GM21825 (cell line): ENCODE measurements around the gene PTPRM.

Experiments used
- ATAC-seq: cut with Tn5 transposase; IDR thresholded peaks from one replicate; pipeline ENCODE4 v1.9.1; 2021; ENCODE audit warnings: mild to moderate bottlenecking, moderate library complexity; ENCODE audit not compliant: unreplicated experiment

The PTPRM gene

DNA sequence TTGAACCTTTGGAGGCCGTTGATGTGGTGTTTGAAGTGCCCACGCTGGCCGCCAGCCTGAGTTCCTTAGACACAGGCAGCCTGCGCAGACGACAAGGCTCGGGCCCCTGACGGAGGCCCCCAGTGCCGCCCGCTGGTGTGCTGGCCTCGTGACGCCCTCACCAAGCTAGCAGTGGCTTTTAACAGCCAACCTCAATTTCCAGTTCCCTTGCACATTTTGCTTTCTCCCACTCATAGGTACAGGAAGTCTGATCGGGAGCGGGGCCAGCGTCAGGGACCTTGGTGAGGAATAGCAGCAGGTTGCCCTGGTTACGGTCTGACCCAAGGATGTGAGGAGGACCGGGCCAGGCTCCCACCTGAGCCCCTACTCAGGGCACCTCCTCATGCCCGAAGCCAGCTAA lies 834.5 kb downstream of the PTPRM start:
- ATAC-seq, result no peak

DNA sequence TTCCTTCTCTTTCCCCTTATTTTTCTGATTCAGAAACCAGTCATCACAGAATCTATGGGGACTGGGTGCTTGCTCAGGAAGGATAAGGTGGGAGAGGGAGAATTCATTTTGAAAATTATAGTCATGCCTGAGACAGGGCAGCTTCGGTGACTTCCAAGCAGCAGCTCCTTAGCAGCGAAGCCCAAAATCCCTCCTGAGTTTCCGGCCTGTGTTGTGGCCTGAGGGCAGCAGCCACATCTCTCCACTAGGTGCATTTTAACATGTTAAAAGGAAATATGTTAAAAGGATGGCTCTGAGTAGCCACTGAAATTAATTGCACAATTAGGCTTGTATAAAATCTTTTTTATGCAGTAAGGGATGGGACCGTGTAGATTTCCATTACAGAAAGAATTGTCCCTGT lies 835.1 kb downstream of the PTPRM start:
- ATAC-seq, result no peak

DNA sequence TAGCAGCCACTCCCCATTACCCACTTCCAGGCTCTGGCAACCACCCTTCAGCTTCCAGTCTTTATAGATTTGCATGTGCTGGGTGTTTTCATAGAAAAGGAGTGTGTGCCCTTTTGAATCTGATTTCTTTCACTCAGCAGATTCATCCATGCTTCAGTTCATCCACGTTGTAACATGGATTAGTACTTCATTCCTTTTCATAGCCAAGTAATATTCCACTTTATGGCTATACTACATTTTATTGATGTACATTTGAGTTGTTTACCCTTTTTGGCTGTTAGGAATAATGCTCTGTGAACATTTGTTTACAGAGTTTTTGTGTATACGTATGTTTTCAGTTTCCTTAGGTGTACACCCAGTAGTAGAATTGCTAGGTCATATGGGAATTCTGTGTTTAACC lies 836.6 kb downstream of the PTPRM start:
- no peak for ATAC-seq

DNA sequence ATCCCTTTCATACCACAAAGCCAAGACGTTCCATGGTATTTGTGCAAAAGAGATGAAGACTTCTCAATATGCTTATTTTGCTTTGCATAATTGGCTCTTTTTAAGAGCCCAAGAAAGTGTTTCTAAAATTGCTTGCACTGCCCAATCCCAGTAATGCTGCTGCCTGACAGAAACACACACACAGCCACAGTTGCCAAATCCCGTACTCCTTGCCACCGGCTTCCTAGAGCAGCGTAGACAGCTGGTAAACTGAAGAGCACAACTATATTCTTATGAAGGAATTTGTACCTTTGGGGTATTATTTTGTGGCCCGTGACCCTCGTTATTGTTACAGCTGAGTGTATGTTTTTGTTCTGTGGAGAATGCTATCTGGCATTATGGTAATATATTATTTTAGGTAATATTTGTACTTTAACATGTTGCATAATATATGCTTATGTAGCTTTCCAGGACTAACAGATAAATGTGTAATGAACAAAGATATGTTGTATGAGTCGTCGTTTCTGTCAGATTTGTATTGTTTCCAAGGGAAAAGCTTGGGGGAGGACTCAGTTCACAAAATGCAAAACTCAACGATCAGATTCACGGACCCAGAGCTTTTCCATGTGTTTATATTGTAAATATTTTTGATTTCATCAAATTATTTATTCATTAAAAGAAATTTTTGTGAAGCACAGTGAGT lies 839.2 kb downstream of the PTPRM start:
- no peak for ATAC-seq

DNA sequence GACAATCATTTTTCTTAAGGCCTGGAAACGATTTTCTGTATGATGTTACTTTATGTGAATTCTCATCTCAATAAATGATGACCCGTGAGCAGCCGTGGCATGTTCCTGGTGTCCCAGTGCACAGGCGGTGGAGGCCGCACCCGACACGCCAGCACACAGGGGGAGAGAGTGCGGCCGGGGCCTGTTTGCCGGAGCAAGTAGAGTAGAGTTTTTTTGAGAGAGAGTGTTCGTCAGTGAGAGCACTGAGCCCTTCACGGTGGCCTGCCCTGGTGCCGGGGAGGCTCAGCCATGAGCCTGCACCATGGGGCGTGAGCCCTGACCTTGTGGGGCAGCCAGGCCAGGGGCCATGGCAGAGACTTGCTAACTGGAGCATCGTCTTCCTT lies 839.7 kb downstream of the PTPRM start:
- no peak for ATAC-seq

DNA sequence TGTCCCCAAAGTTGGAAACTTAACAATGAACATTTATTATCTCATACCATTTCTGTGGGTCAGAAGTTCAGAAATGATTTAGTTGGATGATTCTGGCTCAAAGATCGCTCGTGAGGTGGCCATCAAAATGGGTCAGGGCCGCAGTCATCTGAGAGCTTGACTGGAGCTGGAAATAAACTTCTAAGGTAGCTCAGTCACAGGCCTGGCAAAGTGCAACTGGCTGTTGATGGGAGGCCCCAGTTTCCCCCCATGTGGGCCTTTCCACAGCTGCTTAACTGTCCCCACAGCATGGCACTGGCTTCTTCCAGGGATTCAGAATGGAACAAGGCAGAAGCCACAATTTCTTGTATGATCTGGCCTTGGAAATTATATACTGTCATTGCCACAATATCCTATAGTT lies 842.0 kb downstream of the PTPRM start:
- ATAC-seq, result no peak

DNA sequence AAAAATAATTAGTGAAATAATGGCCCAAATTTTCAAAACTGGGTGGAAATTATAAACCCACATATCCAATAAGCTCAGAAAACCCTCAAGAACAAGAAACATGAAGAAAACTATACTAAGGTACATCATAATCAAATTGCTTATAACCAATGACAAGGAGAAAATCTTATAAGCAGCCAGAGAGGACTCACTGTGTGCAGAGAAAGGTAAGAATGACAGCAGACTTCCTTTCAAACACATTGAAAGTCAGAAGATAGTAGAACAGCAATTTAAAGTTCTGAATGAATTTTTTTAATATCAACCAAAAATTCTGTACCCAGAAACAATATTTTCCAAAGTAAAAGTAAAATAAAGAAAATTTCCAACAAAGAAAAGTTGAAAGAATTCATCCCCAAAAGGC lies 844.4 kb downstream of the PTPRM start:
- no peak for ATAC-seq

DNA sequence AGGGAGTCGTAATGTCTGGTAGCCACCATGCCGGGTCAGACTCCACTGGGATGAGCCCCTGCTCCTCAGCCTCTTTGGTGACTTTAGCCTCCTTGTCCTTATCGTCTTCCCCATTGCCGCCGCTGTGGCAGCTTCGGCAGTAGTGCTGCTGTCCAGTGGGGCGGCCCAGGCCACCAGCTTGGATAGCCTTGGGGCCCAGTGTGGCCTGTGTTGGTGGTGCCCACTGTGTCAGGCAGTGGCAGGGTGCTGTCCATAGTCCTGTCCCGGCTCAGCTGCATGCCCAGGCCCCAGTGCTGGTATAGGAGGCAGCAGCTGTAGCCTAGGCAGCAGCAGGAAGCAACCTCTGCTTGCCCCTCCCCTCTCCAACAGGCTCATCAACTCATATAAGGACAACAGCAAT lies 845.0 kb downstream of the PTPRM start:
- no peak for ATAC-seq

DNA sequence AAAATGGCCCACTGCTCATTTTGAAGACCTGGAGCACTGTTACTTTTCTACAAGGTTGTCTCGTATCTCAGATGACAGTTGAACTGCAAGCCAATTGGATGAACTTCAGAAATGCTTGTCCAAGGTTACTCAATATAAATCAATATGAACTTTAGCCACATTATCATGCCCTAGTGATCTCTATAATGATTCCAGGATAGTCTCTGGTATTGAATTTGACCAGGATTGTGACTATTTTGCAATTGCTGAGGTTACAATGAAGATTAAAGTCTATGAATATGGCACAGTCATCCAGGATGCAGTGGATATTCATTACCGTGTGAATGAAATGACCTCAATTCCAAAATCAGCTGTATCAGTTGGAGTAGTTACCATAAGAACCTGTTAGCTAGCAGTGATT lies 846.1 kb downstream of the PTPRM start:
- ATAC-seq, result no peak

DNA sequence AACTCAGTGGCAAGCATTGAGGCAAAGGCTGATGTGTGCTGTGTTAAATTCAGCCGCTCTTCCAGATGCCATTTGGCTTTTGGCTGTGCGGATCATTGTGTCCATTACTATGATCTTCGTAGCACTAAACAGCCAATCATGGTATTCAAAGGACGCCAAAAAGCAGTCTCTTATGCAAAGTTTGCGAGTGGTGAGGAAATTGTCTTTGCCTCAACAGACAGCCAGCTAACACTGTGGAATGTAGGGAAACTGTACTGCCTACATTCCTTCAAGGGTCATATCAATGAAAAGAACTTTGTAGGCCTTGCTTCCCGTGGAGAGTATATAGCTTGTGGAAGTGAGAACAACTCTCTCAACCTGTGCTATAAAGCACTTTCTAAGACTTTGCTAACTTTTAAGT lies 846.6 kb downstream of the PTPRM start:
- no peak for ATAC-seq

DNA sequence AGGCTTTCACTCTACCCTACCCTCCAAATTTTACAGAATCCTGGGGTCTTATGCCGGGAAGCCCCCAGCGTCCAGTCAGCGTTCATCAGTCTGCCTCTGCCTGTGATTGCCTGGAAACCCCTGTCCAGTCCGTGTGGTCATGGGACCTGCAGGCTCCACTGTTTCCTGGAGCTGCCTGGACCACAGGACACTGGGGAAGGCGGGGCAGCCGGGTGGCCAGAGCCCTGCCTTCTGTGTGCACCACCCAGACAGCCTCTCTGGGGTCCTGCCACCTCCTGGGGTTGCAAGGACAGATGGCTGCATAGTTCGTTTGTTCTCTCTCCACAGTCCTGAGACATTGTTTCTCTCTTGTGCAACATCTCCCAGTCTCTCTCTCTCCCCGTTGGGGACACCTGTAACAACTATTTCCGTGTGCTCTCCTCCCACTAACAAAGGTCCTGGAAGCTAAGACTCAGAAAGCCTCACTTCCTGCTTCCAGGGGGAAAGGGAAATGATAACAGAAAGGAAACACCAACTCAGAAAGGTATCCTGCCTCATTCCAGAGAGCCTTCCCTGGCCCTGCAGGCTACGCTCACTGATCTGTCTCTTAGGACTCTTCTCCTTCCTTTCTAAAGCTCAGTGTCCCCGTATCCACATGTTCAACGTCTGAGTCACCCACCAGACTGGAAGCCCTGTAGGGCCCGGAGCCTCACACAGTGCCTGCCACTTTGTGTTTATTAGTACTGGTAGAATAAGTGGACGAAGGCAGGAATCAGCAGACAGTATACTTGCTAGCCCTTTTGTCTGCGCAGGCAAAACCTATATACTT lies 849.3 kb downstream of the PTPRM start:
- ATAC-seq, result no peak

DNA sequence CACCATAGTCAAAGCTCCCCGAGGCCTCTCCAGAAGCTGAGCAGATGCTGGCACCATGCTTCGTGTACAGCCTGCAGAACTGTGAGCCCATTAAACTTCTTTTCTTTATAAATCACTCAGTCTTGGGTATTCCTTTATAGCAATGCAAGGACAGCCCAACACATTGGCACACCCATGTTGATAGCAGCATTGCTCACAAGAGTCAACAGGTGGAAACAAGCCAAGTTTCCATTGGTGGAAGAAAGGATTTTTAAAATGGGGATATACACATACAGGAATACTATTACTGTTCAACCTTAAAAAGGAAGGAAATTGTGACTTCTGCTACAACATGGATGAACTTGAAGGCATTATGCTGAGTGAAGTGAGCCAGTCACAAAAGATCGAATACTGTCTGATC lies 855.3 kb downstream of the PTPRM start:
- ATAC-seq, result no peak

DNA sequence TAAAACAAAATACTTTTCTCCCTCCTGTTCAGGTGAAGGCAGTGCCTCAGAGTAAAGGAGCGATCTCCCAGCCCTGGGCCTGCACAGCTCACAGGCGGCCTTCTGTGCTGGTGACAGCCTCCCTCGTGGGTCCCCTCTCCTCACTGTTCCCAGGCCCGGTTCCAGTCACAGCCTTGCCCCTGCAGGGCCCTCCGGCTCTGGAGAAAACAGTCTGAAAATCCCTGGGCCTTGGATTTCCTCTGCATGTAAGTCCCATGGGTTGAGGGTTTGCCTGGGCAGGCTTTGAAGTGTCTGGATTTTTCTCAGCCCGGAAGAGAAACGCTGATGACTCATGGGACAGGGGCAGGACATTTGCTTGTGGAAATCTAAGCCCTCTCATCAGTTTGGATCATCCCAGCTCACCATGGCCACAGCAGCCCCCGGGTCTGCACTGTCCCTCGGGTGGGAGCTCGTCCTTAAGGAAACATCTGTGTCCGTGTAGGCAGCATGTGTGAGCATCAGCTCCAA lies 856.0 kb downstream of the PTPRM start:
- ATAC-seq, result no peak

DNA sequence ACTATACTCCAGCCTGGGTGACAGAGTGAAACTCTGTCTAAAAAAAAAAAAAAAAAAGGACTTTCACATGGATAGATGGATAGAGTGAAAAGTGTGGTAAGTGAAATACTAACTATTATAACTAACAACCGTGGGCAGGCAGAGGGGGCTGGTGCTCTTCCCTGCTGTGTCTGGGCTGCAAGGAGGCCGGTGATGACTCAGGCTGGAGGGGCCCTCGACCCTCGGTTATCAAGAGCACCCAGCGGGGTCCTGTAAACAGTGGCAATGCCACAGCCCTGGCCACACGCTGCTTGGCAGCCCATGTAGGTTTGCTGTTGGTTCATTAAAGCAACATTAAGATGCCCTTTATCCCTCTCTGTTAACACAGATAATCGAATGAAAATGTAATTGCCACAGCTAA lies 857.4 kb downstream of the PTPRM start:
- ATAC-seq, result no peak

DNA sequence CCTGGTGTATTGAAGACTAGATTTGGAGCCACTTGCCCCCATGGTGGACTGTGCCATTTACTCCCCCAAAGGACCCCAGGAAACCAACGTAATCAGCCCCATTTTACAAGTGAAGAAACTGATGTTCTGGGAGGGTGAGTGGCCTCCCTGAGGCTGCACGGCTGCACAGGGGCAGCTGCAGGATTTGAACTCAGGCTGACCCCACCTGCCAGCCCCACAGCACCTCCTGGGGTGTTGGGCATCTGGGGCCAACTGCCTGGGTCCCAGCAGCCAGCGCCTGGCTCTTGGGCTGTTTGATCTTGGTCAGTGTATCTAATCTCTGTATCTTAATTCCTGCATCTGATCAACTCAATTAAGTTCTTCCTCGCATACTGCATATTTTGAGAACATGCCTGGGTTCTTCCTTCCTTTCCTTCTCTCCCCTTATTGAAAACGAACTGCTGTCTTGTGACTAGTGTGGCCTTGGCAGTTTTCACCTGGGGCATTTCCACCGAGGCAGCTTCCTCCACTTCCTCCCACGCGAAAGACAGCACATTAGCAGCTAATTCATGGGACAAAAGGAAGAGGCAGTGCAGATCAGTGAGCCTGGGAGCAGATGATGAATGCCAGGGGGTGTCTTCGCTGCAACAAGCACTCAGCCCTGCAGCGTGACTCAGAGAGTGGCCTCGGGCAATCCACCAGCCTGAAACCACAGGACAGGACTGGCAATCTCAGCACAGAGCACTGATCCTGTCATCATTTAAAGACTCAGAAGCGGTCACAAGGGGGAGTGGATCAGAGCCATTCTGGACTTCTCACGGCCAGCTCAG lies 858.0 kb downstream of the PTPRM start:
- ATAC-seq, result no peak

DNA sequence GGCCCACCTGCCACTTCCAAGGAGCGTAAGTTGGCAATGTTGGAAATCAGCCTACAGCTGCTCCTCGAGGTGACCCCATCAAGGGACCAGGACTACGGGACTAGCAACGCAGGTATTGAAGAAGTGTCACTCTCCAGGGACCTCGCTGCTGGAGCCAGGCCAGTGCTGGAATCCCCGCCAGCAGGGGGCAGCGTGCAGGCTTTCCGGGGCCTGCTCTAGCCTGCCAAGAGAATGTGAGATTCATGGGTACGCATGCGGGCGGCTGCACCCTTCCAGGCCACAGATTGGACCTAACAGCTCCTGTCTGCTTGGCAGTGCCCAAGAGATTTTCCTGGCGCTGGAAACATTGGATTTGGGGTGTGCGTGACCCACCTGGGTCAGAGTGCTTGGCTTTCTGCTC lies 859.3 kb downstream of the PTPRM start:
- no peak for ATAC-seq

DNA sequence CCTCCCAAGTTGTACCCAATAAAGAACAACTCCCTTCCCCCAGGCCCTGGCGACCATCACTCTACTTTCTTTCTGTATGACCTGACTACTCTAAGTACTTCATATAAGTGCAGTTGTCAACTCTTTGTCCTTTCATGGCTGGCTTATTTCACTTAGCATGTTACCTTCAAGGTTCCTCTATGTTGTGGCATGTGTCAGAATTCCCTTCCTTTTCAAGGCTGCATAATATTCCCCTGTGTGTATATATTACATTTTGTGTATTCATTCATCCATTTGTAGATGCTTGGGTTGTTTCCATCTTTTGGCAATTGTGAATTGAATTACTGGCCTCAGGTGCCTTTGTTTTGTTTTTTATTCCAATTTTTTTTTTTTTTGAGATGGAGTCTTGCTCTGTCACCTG lies 860.2 kb downstream of the PTPRM start:
- ATAC-seq, result no peak

DNA sequence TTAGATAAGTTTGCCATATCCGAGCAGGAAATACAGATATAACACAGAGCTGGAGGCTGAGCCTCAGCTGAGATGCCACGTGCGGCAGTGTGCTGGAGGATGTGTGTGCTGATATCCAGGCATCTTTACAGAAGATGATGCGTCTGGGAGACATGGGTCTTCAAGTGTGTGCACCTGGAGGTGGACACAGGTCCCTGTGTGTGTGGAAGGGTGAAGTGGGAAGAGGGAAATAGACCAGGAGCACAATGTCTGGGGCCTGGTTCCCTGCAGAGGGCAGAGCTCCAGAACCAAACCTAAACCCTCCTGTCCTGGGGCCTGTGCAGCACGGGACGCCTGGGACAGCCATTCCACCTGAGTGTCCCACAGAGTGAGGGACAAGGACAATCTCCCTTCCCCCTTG lies 861.8 kb downstream of the PTPRM start:
- no peak for ATAC-seq

DNA sequence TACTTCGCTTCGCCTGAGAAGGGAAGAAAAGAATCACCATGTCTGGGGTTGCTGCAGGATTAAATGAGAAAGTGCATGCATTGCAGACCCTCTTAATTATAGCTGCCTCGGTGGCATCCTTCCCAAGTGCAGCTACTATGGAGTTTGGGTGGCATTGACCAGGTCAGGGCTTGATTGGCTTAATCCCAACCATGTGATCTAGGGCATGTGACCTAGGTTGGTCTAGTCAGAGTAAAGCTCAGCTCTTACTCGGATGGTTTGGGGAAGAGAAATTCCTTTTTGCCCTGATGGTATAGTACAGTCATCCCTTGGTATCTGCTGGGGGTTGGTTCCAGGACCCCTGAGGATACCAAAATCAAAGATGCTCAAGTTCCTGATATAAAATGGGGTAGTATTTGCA lies 863.9 kb downstream of the PTPRM start:
- no peak for ATAC-seq

DNA sequence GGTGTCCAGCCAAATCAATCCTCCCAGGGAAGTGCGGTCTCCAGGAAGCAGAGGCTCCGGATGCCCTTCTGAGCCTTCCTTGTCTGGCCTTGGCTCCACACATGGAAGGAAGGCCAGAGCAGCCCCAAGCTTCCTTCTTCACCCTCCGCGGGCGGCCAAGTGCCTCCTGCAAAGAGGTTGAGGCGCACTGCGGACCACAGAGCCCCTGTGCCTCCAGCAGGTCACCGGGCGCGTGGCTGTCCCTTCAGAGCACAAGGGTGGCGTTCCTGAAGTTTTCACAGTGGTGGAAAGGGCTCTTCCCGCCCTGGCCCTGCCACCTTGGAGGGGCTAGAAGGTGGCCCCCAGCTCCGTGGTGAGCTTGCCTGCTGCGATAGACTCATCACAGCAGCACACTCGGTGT lies 866.2 kb downstream of the PTPRM start:
- no peak for ATAC-seq

DNA sequence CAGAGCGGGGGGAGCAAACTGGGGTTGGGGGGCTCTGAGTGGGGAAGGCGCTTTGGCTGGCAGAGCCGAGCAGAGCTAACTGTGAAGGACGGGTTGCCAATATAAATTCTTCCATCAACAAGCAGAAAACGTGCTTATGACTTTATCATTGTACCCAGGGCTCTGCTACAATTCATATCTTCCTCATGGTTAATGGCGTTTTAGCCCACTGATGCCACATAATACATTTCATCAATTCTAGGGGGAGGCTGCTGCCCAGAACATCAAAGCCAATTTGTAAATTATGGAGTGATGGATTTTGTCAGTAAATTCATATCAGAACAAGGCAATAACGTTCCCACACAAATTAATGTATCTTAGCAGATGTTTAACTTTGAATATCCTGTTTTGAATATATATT lies 866.7 kb downstream of the PTPRM start:
- no peak for ATAC-seq

DNA sequence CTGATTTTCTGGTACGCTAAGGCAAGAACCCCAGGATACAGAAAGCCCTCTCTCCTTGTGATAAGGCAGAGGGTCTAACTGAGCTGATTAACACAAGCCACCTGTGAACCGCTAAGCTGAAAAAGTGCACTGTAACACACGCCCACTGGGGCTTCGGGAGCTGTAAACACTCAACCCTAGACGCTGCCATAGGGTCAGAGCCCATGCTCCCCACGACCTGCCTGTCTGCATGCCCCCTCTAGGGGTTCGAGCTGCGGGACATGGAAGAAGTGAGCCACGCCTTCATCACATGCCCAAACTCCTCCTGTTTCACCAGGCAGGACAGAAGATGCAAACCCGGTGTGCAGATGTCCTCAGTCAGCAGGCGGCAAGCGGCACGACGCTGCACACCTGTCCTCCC lies 868.3 kb downstream of the PTPRM start:
- ATAC-seq, result no peak
